Stomach (tissue), 9 donors: Measurements from ENCODE around the gene GALNS. TPM values are rescaled to one million over a fixed set of nuclear protein-coding genes. Genes with fewer than 3 reads are reported as not detected.

ENCODE experiments used
- DNase-seq, 2 donors: peaks; one replicate each; pipeline versions ENCODE4 v3.0.0 to v3.0.0-alpha.2; 2013 to 2019
- H3K27ac ChIP-seq, 5 donors: fragments of 200-600 bp in 4 of 5; sonication (generic) in 4 of 5; one replicate each; pipeline ENCODE4 v1.5.1; 2013 to 2019; ENCODE audit warnings: mild to moderate bottlenecking in 1 of 5, moderate library complexity in 1 of 5
- H3K27me3 ChIP-seq, 3 donors: fragments of 200-600 bp; sonication (generic); one replicate each; pipeline ENCODE4 v1.5.1; 2017 to 2019; ENCODE audit warnings: mixed run types in 1 of 3
- H3K36me3 ChIP-seq, 4 donors: fragments of 200-600 bp; sonication (generic); 1 replicate in 3 of 4; 2 replicates in 1 of 4; pipeline ENCODE4 v1.5.1; 2016 to 2019
- H3K4me1 ChIP-seq, 4 donors: fragments of 200-600 bp; sonication (generic); one replicate each; pipeline ENCODE4 v1.5.1; 2016 to 2019
- H3K4me3 ChIP-seq, 4 donors: fragments of 200-600 bp; sonication (generic) in 3 of 4; one replicate each; pipeline ENCODE4 v1.5.1; 2016 to 2019; ENCODE audit warnings: mild to moderate bottlenecking in 1 of 4
- H3K9me3 ChIP-seq, 4 donors: fragments of 200-600 bp; sonication (generic); one replicate each; pipeline ENCODE4 v1.5.1; 2016 to 2019
- CTCF ChIP-seq, 7 experiments: fragments of 450-650 bp in 4 of 7; fragments of 200-600 bp in 3 of 7; sonication (generic) in 3 of 7; IDR thresholded peaks; one replicate each; pipeline ENCODE4 v1.5.1; 2016 to 2019; ENCODE audit warnings: antibody characterized with exemption in 7 of 7, control low read depth in 2 of 7, mild to moderate bottlenecking in 1 of 7
- EP300 ChIP-seq: sonication (generic); formaldehyde crosslinking; IDR thresholded peaks from one replicate; pipeline ENCODE4 v1.6.1; 2017; ENCODE audit warnings: antibody characterized with exemption
- POLR2A ChIP-seq, 4 donors: fragments of 450-650 bp; IDR thresholded peaks; one replicate each; pipeline ENCODE4 v1.6.1; 2016; ENCODE audit warnings: antibody characterized with exemption in 4 of 4, control low read depth in 2 of 4, mild to moderate bottlenecking in 1 of 4, moderate library complexity in 1 of 4
- POLR2AphosphoS5 ChIP-seq, 3 donors: sonication (generic); formaldehyde crosslinking; IDR thresholded peaks; one replicate each; pipeline ENCODE4 v1.6.1; 2016; ENCODE audit warnings: antibody characterized with exemption in 3 of 3
- WGBS, 5 donors: extraction: QIAGEN DNeasy Blood & Tissue Kit in 3 of 5; methylation state at CpG; one replicate each; pipeline versions ENCODE4 v1.1.5 to v1.1.7; 2013 to 2018; 5-methylcytosine and 5-hydroxymethylcytosine counted together
- intact Hi-C: fragments of 100-400 bp; cut with DNase I; formaldehyde crosslinking; loops from one replicate; pipeline ENCODE4 v1.15.1; 2023; ENCODE audit warnings: low total_unique reads
- polyA plus RNA-seq, 3 donors: library from polyadenylated mRNA; stranded (reverse); fragments of 200-250 nt; gene quantifications; one replicate each; pipeline ENCODE4 v1.2.3, GENCODE V29; 2013
- total RNA-seq, 5 donors: library from RNA; depleted of rRNA; stranded (reverse); fragments of >200 nt; gene quantifications; one replicate each; pipeline versions ENCODE4 v1.1.0 to v1.2.3, GENCODE V29; 2014 to 2016
- donor health status: healthy with polysubstance abuse.
- donor health status: Bipolar disorder and iron deficiency.
- donor health status: healthy.

Gene GALNS
- total and polyA plus RNA-seq, 8 donors = 8.6 to 110 (median 28.2) TPM

GRCh38 chr16:88835818-88836217 is 20.9 kb downstream of the GALNS start:
- Histone ChIP-seq H3K36me3 (peaks cover 9 to 63% (median 53%) of the 10 kb centered on the region in 4 donors), H3K9me3 (no peaks in the 10 kb centered on the region), H3K27ac (peak overlapping the region in 1 of 5 donors; percentile 18), H3K4me3 (no peak overlapping the region), H3K27me3 (no peaks in the 10 kb centered on the region), H3K4me1 (no peaks in the 10 kb centered on the region)
- WGBS, 5 donors = 92 to 97% (median 95%) methylated on average over 29 to 33 of the region's 33 CpGs
- intact Hi-C loops = no loop called here
- DNase-seq = no peak
- no peak for TF ChIP-seq CTCF (IDR thresholded peaks at IDR 0.05)
- TF ChIP-seq EP300 = no peak

- intact Hi-C loops = no loop called here
- WGBS, 5 donors = 76 to 87% (median 87%) methylated on average over 11 of the region's 11 CpGs
- no peaks in the 10 kb centered on the region for H3K4me1 ChIP-seq
- H3K4me3 ChIP-seq = no peak overlapping the region
- H3K27me3 ChIP-seq = no peaks in the 10 kb centered on the region
- H3K27ac ChIP-seq = peak overlapping the region in 1 of 5 donors; percentile 18
- no peak for DNase-seq
- H3K9me3 ChIP-seq = no peaks in the 10 kb centered on the region
- H3K36me3 ChIP-seq = peaks cover 9 to 63% (median 52%) of the 10 kb centered on the region in 4 donors
- TF ChIP-seq POLR2AphosphoS5 (IDR thresholded peaks at IDR 0.05) = no peak
- TF ChIP-seq POLR2A (IDR thresholded peaks at IDR 0.05) = no peak
- no peak for TF ChIP-seq EP300
- no peak for TF ChIP-seq CTCF (IDR thresholded peaks at IDR 0.05)
Observed at GRCh38 chr16:88835383-88835782, 21.4 kb downstream of the GALNS start.

GRCh38 chr16:88834670-88835069 is 22.1 kb downstream of the GALNS start:
- no peak for TF ChIP-seq POLR2A (IDR thresholded peaks at IDR 0.05)
- no peaks in the 10 kb centered on the region for H3K9me3 ChIP-seq
- DNase-seq = no peak
- peaks cover 3 to 59% (median 47%) of the 10 kb centered on the region in 4 donors for H3K36me3 ChIP-seq
- intact Hi-C loops = no loop called here
- peak overlapping the region in 2 of 5 donors; percentile 17 to 42 for H3K27ac ChIP-seq
- H3K4me1 ChIP-seq = no peaks in the 10 kb centered on the region
- WGBS, 5 donors = 90 to 94% (median 92%) methylated on average over 9 to 13 of the region's 13 CpGs
- no peak overlapping the region for H3K4me3 ChIP-seq
- H3K27me3 ChIP-seq = no peaks in the 10 kb centered on the region

GRCh38 chr16:88833086-88833485 is 23.7 kb downstream of the GALNS start:
- no peak overlapping the region for H3K27ac ChIP-seq
- WGBS, 5 donors = 94 to 98% (median 95%) methylated on average over 13 of the region's 13 CpGs
- no peaks in the 10 kb centered on the region for H3K4me1 ChIP-seq
- no peaks in the 10 kb centered on the region for H3K27me3 ChIP-seq
- no peaks in the 10 kb centered on the region for H3K9me3 ChIP-seq
- H3K36me3 ChIP-seq = peaks cover 4 to 57% (median 44%) of the 10 kb centered on the region in 4 donors
- intact Hi-C loops = no loop called here
- no peak for DNase-seq
- TF ChIP-seq POLR2AphosphoS5 (IDR thresholded peaks at IDR 0.05) (no peak), CTCF (IDR thresholded peaks at IDR 0.05) (no peak), EP300 (no peak), POLR2A (IDR thresholded peaks at IDR 0.05) (no peak)
- no peak overlapping the region for H3K4me3 ChIP-seq

- WGBS, 5 donors = 68 to 81% (median 69%) methylated on average over 11 to 13 of the region's 13 CpGs
Observed at GRCh38 chr16:88831838-88832237, 24.9 kb downstream of the GALNS start.

More at GRCh38 chr16:88831838-88832237, 24.9 kb downstream of the GALNS start:
- Histone ChIP-seq H3K27me3 (no peaks in the 10 kb centered on the region), H3K9me3 (no peaks in the 10 kb centered on the region), H3K27ac (no peak overlapping the region), H3K4me1 (no peaks in the 10 kb centered on the region), H3K4me3 (no peak overlapping the region), H3K36me3 (peaks cover 4 to 60% (median 50%) of the 10 kb centered on the region in 4 donors)
- intact Hi-C loops = no loop called here
- DNase-seq = no peak
- TF ChIP-seq POLR2AphosphoS5 (IDR thresholded peaks at IDR 0.05) = no peak
- no peak for TF ChIP-seq POLR2A (IDR thresholded peaks at IDR 0.05)
- no peak for TF ChIP-seq CTCF (IDR thresholded peaks at IDR 0.05)
- TF ChIP-seq EP300 = no peak
